C1 segment of cervical spinal cord (tissue), 14 donors: Measurements from ENCODE around the gene CHRNA4.

Experiments used
- DNase-seq, 14 donors: peaks; one replicate each; lab custom pipeline; 2025; lab: John Stamatoyannopoulos, UW

The CHRNA4 gene

GRCh38 chr20:63363981-63364561 lies 2.9 kb upstream of the CHRNA4 start:
- DNase-seq = no peak

- DNase-seq = no peak
Measured at GRCh38 chr20:63363013-63363957, 2.1 kb upstream of the CHRNA4 start.

GRCh38 chr20:63362436-63363009 lies 1.4 kb upstream of the CHRNA4 start:
- DNase-seq = no peak

GRCh38 chr20:63361519-63362435 lies 628 bp upstream of the CHRNA4 start:
- no peak for DNase-seq

- no peak for DNase-seq
Measured at GRCh38 chr20:63359937-63360849, 956 bp downstream of the CHRNA4 start.

GRCh38 chr20:63359164-63359934 lies 1.8 kb downstream of the CHRNA4 start:
- no peak for DNase-seq

- DNase-seq = peak in 1 of 14 donors; percentile 7
Measured at GRCh38 chr20:63357921-63358905, 2.9 kb downstream of the CHRNA4 start.

GRCh38 chr20:63356931-63357879 lies 3.9 kb downstream of the CHRNA4 start:
- DNase-seq = no peak

- no peak for DNase-seq
Measured at GRCh38 chr20:63356511-63356910, 4.6 kb downstream of the CHRNA4 start.

- no peak for DNase-seq
Measured at GRCh38 chr20:63355781-63356295, 5.3 kb downstream of the CHRNA4 start.

GRCh38 chr20:63354636-63355350 lies 6.4 kb downstream of the CHRNA4 start:
- DNase-seq = no peak

- peak in 1 of 14 donors; percentile 31 for DNase-seq
Measured at GRCh38 chr20:63352811-63353221, 8.3 kb downstream of the CHRNA4 start.

GRCh38 chr20:63351811-63352591 lies 9.1 kb downstream of the CHRNA4 start:
- DNase-seq = peak in 11 of 14 donors; percentile 4 to 78 (median 33)

- DNase-seq = no peak
Measured at GRCh38 chr20:63351326-63351700, 9.8 kb downstream of the CHRNA4 start.

GRCh38 chr20:63350597-63351325 lies 10.4 kb downstream of the CHRNA4 start:
- DNase-seq = no peak
